ENCODE results near the gene TMEM170A. TPM values are rescaled to one million over a fixed set of nuclear protein-coding genes. Genes with fewer than 3 reads are reported as not detected.
"Not testable (repeated sequence)": the region's sequence is repeated elsewhere in the genome, so short reads cannot be mapped to it uniquely, and the experiment has no call there.

Gene TMEM170A
- total RNA-seq, 2 donors from 2014 or later, result 39.7 to 46.5 TPM

DNA sequence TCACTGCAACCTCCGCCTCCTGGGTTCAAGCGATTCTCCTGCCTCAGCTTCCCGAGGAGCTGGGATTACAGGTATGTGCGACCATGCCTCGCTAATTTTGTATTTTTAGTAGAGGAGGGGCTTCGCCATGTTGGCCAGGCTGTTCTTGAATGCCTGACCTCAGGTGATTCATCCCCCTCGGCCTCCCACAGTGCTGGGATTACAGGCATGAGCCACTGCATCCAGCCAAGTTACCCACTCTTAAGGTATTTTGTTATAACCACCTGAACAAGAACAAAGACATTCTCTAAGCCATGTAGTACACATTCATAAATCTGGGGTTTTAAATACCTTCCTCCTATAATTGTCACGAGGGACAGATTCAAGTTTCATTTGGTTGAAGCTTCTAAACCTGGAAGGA is 12.3 kb upstream of the TMEM170A start:
- Mint-ChIP-seq H3K36me3 (ENCODE audit: low read depth) (no peaks in the 10 kb centered on the region), H3K4me3 (no peak overlapping the region), H3K27me3 (peaks cover 30% of the 10 kb centered on the region), H3K4me1 (peaks cover 5% of the 10 kb centered on the region), H3K27ac (no peak overlapping the region)
- DNase-seq (no peak), ATAC-seq (no peak)
- H3K9me3 ChIP-seq (ENCODE audit: control insufficient read depth, low read length, poor library complexity, severe bottlenecking), result no peaks in the 10 kb centered on the region

DNA sequence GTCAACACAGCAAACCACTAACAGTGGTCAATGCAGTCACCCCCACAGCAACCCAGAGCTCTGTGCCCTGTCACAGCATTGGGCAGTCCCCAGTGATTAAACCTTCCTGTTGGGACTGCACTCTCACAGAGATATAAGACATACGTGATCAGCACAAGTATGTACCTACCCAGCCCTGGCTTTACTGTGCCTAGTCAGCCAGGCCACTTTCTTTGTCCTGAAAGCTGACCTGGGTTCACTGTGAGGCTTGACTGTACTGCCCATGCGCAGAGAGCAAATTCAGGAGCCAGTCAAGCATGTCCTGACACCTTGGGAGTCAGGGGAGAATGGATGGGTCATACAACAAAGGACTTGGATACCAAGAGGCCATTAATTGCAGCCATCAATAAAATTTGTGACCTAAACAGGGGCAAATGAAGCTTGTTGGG is 10.9 kb upstream of the TMEM170A start:
- H3K9me3 ChIP-seq (ENCODE audit: control insufficient read depth, low read length, poor library complexity, severe bottlenecking), result no peaks in the 10 kb centered on the region
- peaks cover 26% of the 10 kb centered on the region for H3K27me3 Mint-ChIP-seq
- H3K4me3 Mint-ChIP-seq, result no peak overlapping the region
- no peak overlapping the region for H3K27ac Mint-ChIP-seq
- H3K36me3 Mint-ChIP-seq (ENCODE audit: low read depth), result no peaks in the 10 kb centered on the region
- DNase-seq (no peak), ATAC-seq (no peak)
- peaks cover 7% of the 10 kb centered on the region for H3K4me1 Mint-ChIP-seq

DNA sequence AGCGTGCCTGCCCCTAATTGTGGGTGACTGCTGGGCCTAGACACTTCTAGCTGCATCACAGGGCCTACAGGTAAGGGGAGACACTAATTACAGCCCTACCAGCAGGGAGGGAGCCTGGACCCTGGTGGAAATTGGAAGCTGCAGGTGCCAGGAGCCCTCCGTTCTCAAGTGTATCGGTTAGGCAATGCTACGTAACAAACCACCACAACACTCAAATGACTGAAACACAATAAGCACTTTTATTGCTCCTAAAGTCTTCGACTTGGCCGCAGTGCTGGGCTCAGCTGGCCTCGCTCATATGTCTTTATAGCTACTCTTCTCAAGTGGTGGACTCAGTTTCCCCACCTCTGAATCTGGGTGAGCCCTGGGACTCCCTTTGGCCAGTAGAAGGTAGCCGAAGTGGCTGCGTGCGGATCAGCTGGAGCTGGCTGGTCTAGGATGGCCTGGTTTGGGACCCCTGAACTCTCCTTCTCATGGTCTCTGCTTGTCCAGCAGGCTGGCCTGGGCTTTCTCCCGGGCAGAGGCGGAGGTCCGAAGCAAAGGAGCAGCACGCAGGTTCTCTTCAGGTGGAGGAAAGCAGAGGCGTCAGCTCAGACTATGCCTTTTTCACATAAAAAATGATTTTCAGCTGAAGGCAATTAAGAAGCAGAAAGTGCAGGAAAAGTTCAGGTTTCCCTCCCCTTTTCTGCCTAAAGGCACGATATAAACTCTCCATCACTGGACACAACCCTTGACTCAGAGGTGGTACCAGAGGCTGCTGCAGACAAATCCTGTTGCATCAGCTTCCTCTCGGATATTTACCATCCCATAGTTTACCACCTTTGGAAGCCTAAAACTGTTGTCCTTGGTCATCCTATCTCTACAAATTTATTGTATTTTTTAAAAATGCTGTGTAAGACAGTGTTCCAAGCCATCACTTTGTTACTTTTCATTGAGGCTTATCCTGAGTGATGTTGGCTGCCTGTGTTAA is 8.7 kb upstream of the TMEM170A start:
- no peak for DNase-seq

GRCh38 chr16:75471723-75472633 is 7.5 kb upstream of the TMEM170A start:
- peaks cover 2% of the 10 kb centered on the region for H3K36me3 Mint-ChIP-seq (ENCODE audit: low read depth)
- no peak overlapping the region for H3K4me3 Mint-ChIP-seq
- DNase-seq, result no peak
- H3K4me1 Mint-ChIP-seq, result peaks cover 4% of the 10 kb centered on the region
- peak; percentile 80 for ATAC-seq
- no peak overlapping the region for H3K27ac Mint-ChIP-seq
- peaks cover 8% of the 10 kb centered on the region for H3K27me3 Mint-ChIP-seq
- no peaks in the 10 kb centered on the region for H3K9me3 ChIP-seq (ENCODE audit: control insufficient read depth, low read length, poor library complexity, severe bottlenecking)

More for the DNA sequence above, 8.7 kb upstream of the TMEM170A start:
- Mint-ChIP-seq H3K27ac (no peak overlapping the region), H3K27me3 (peaks cover 20% of the 10 kb centered on the region), H3K4me3 (no peak overlapping the region), H3K4me1 (peaks cover 7% of the 10 kb centered on the region), H3K36me3 (ENCODE audit: low read depth) (peaks cover 2% of the 10 kb centered on the region)
- no peaks in the 10 kb centered on the region for H3K9me3 ChIP-seq (ENCODE audit: control insufficient read depth, low read length, poor library complexity, severe bottlenecking)
- no peak for ATAC-seq

GRCh38 chr16:75466760-75467159 is 2.3 kb upstream of the TMEM170A start:
- peaks cover 23% of the 10 kb centered on the region for H3K4me1 Mint-ChIP-seq
- H3K27ac Mint-ChIP-seq, result no peak overlapping the region
- ATAC-seq, result no peak
- no peaks in the 10 kb centered on the region for H3K27me3 Mint-ChIP-seq
- H3K9me3 ChIP-seq (ENCODE audit: control insufficient read depth, low read length, poor library complexity, severe bottlenecking), result no peaks in the 10 kb centered on the region
- no peak overlapping the region for H3K4me3 Mint-ChIP-seq
- H3K36me3 Mint-ChIP-seq (ENCODE audit: low read depth), result peaks cover 2% of the 10 kb centered on the region
- no peak for DNase-seq

- Mint-ChIP-seq H3K4me3 (peak overlapping the region; percentile 97), H3K4me1 (peaks cover 40% of the 10 kb centered on the region), H3K27ac (peak overlapping the region; percentile 90)
- not testable (repeated sequence) for H3K9me3 ChIP-seq (ENCODE audit: control insufficient read depth, low read length, poor library complexity, severe bottlenecking); ATAC-seq; H3K27me3 Mint-ChIP-seq; H3K36me3 Mint-ChIP-seq (ENCODE audit: low read depth); DNase-seq
Observed at GRCh38 chr16:75463389-75464121, 934 bp downstream of the TMEM170A start.

DNA sequence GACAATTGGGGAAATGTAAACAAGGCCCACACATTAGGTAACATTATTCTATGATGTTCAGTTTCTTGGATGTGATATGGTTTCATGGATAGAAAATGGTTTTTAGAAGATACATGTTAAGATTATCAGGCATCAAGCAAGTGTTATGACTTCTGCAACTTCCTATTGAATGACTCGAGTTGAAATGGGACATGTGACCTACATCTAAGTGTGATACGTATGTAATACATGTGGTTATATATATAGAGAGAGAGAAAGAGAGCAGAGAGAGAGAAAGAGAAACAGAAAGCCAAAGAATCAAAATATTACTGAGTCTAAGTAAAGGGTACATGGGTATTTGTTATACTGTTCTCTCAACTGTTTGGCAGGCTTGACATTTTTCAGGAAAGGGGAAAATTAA is 1.7 kb downstream of the TMEM170A start:
- Mint-ChIP-seq H3K4me3 (peak overlapping the region; percentile 97), H3K36me3 (ENCODE audit: low read depth) (no peaks in the 10 kb centered on the region), H3K4me1 (peaks cover 46% of the 10 kb centered on the region), H3K27ac (peak overlapping the region; percentile 90), H3K27me3 (no peaks in the 10 kb centered on the region)
- no peaks in the 10 kb centered on the region for H3K9me3 ChIP-seq (ENCODE audit: control insufficient read depth, low read length, poor library complexity, severe bottlenecking)
- peak; percentile 6 for ATAC-seq
- DNase-seq, result no peak

DNA sequence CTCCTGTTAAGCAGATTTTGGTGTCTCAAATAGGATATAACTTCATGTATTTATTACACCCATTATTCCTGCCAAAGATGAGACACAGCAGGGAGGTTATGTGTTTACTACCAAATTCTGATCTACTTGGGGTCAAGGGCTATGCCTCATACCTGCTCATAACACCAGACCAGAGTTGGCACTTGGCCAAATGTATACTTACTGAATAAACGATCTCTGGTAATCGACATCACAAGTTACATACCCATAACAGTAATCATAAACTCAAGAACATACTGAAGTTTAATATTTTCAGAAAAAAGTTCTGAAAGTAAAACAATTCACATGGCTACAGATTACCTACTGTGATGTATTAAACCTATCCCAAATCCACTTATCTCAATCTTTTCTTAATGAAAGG is 2.9 kb downstream of the TMEM170A start:
- no peak overlapping the region for H3K4me3 Mint-ChIP-seq
- peak overlapping the region; percentile 90 for H3K27ac Mint-ChIP-seq
- H3K4me1 Mint-ChIP-seq, result peaks cover 54% of the 10 kb centered on the region

GRCh38 chr16:75460446-75460845 is 4.0 kb downstream of the TMEM170A start:
- H3K9me3 ChIP-seq (ENCODE audit: control insufficient read depth, low read length, poor library complexity, severe bottlenecking), result no peaks in the 10 kb centered on the region
- Mint-ChIP-seq H3K27ac (peak overlapping the region; percentile 79), H3K36me3 (ENCODE audit: low read depth) (no peaks in the 10 kb centered on the region), H3K4me1 (peaks cover 57% of the 10 kb centered on the region), H3K4me3 (peak overlapping the region; percentile 19), H3K27me3 (no peaks in the 10 kb centered on the region)
- no peak for ATAC-seq
- DNase-seq, result no peak

More for the DNA sequence above, 2.9 kb downstream of the TMEM170A start:
- H3K9me3 ChIP-seq (ENCODE audit: control insufficient read depth, low read length, poor library complexity, severe bottlenecking), result no peaks in the 10 kb centered on the region
- Mint-ChIP-seq H3K36me3 (ENCODE audit: low read depth) (no peaks in the 10 kb centered on the region), H3K27me3 (no peaks in the 10 kb centered on the region)
- DNase-seq, result no peak
- no peak for ATAC-seq

DNA sequence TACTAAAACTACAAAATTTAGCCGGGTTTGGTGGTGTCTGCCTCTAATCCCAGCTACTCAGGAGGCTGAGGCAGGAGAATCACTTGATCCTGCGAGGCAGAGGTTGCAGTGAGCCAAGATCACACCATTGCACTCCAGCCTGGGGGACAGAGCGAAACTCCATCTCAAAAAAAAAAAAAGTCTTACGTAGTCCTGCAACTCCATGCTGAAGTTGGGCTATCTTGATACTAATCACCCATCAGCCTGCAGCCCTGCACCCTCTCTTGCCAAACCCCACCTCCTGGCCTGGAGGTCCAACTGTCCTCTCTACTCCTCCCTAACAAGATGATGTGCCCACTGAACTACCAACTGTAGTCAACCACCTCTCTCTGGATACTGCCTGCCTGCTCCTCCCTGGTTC is 4.8 kb downstream of the TMEM170A start:
- H3K9me3 ChIP-seq (ENCODE audit: control insufficient read depth, low read length, poor library complexity, severe bottlenecking), result no peaks in the 10 kb centered on the region
- H3K4me1 Mint-ChIP-seq, result peaks cover 59% of the 10 kb centered on the region
- H3K27ac Mint-ChIP-seq, result no peak overlapping the region
- no peak overlapping the region for H3K4me3 Mint-ChIP-seq
- ATAC-seq, result no peak
- no peak for DNase-seq
- H3K27me3 Mint-ChIP-seq, result no peaks in the 10 kb centered on the region
- H3K36me3 Mint-ChIP-seq (ENCODE audit: low read depth), result no peaks in the 10 kb centered on the region

DNA sequence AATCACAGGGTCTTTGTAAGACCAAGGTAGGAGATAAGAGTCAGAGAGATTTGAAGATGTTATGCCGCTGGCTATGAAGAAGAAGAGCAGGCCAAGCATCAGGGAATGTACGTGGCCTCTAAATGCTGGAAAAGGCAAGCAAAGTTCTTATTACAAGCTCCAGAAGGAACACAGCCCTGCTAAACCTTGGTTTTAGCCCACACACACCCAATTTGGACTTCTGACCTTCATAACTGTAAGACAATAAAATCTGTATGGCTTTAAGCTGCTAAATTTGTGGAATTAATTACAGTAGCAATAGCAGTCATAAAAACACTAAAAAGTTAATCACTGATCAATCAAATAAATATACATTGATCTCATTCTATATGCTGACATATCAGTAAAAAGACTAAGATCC is 6.0 kb downstream of the TMEM170A start:
- H3K9me3 ChIP-seq (ENCODE audit: control insufficient read depth, low read length, poor library complexity, severe bottlenecking), result no peaks in the 10 kb centered on the region
- Mint-ChIP-seq H3K36me3 (ENCODE audit: low read depth) (no peaks in the 10 kb centered on the region), H3K27me3 (no peaks in the 10 kb centered on the region), H3K4me3 (no peak overlapping the region), H3K27ac (peak overlapping the region; percentile 54), H3K4me1 (peaks cover 64% of the 10 kb centered on the region)
- ATAC-seq, result no peak
- no peak for DNase-seq

GRCh38 chr16:75458029-75458428 is 6.5 kb downstream of the TMEM170A start:
- Mint-ChIP-seq H3K4me1 (peaks cover 64% of the 10 kb centered on the region), H3K27me3 (no peaks in the 10 kb centered on the region), H3K27ac (no peak overlapping the region), H3K36me3 (ENCODE audit: low read depth) (no peaks in the 10 kb centered on the region), H3K4me3 (no peak overlapping the region)
- DNase-seq (no peak), ATAC-seq (no peak)
- no peaks in the 10 kb centered on the region for H3K9me3 ChIP-seq (ENCODE audit: control insufficient read depth, low read length, poor library complexity, severe bottlenecking)
